GM21576 (cell line): ENCODE data around the gene NSG1.
A peak's percentile ranks its signal among the peaks of the same experiment; 100 is the strongest.

ENCODE experiments used
- ATAC-seq: cut with Tn5 transposase; IDR thresholded peaks from one replicate; pipeline ENCODE4 v1.9.1; 2021; ENCODE audit warnings: mild to moderate bottlenecking, moderate library complexity; ENCODE audit not compliant: unreplicated experiment

The NSG1 gene

GRCh38 chr4:4428966-4429875 is 42.3 kb downstream of the NSG1 start:
- no peak for ATAC-seq

GRCh38 chr4:4430492-4431195 is 43.7 kb downstream of the NSG1 start:
- ATAC-seq, result no peak

GRCh38 chr4:4432341-4433125 is 45.6 kb downstream of the NSG1 start:
- no peak for ATAC-seq

GRCh38 chr4:4433941-4434340 is 47.0 kb downstream of the NSG1 start:
- ATAC-seq, result no peak

DNA sequence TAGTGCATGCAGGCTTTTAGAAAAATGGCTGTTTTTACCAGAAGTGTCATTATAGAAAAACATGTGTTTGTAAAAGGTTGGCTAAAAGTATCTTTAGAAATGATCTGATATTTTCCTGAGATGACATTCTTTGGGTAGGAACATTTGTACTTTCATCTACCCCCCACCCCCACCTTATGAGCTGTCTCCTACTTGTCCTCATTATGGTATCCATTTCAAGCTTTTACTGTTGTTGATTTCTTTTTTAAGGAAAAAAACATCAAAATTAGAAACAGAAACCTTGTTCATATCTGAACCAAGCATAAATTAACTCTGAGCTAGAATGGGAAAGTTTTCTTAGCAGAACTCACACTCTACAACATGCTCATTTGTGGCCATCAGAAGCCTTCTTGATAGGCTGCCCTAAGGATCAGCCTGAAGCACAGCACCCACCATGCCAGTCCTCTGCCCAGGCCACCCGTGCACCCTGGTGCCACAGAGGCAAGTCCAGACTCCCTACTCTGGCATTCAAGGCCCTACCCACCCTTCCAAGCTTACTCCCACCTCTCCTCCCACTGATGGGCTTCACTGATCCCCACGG is 49.4 kb downstream of the NSG1 start:
- ATAC-seq, result no peak

- ATAC-seq, result no peak
Measured at GRCh38 chr4:4437798-4438470, 51.0 kb downstream of the NSG1 start.

DNA sequence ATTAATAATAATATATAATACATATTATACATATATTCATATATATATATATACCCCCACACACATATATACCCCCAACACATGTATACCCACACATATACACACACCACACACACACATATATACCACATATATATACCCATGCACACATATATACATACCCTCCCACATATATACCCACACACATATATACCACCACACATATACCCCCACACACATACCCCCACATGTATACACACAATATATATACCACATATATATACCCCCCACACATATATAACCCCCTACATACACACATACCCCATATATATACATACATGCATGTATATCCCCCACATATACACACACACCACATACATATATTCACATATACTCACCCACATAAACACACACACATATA is 52.0 kb downstream of the NSG1 start:
- no peak for ATAC-seq

- ATAC-seq, result no peak
Measured at GRCh38 chr4:4439782-4440181, 52.9 kb downstream of the NSG1 start.

DNA sequence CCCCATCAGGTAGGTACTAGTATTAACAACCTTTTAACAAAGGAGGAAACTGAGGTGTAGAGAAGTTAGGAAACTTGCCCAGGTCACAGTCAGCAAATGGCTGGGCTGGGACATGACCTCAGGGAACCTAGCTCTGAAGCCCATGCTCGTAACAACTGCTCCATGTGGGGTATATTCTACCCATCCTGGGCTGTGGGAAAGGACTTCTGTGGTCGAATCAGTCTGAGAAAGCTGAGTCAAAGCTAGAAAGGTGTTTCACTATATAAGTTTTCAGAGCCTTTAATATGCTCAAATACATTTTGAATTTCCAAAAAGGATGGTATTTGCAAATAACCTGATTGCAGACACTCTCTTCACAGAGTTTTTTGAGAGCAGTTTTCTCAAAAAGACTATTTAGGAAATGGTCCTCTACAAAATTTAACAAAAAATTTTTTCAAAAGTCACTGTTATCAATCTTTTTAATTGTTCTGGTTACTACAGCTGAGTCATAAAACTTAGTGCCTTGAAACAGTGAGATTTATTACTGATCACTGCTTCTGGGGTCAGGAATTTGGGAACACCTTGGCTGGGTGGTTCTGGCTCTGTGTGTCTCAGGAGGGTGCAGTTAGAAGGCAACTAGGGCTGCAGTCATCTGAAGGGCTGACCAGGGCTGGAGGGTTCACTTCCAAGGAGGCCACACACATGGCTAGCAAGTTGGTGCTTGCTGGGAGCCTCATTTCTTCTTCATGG is 53.6 kb downstream of the NSG1 start:
- no peak for ATAC-seq

DNA sequence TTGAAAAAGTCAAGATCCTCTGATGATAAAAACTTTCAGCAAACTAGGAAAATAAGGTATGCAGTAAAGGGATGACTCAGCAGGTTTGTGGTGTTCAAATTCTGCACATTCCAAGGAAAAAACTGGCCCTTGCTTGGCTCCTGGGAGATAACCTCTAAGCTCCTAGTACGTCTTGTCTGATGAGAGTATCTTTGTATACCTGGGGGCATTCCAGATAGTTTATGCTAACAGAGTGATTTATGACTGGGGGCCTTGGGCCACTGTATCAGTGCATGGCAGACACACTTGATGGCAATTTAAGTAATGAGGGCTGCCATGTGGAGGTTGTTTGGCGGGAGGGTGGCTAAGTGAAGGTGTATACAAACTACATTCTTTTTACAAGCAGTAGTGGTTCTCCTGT is 56.9 kb downstream of the NSG1 start:
- no peak for ATAC-seq

DNA sequence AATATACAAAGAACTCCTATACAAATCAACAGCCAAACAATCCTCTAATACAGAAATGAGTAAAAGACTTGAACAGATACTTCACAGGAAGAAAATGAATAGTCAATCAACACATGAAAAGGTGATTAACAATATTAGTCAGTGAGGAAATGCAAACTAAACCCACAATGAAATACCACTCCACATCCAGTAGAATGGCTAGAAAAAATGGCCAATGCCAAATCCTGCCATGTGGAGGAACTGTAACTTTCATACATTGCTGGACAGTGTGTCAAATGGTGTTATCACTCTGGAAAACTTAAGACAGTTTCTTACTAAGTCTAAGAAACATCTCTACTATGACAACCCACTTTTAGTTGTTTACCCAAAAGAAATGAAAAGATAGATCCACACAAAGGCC is 59.5 kb downstream of the NSG1 start:
- no peak for ATAC-seq

DNA sequence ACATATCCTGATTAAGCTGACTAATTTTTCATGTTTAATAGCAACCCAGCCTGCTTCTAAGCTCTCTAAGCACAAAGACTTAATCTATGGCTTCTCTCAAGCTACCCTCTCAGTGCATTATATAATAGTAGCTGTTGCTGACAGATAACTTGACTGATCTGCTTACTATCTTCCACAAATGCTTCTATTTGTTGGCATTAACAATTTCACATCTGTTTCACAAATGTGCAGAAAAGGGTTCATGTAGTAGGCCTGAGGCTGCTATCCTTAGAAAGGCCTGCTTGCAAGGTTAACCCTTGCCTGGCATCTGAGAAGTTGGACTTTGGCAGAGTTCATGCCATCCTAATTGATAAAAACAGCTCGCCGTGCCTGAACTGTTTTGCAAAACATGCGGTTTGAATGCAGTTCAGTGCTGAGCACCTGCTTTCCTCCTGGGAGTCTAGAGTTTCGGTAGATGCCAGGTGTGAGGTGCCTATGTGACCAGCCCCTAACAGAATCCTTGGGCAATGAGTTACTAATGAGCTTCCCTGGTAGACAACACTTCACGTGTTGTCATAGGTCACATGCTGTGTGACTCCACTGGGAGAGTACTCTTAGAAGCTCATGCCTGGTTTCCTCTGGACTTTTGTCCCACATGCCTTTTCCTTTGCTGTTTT is 68.4 kb downstream of the NSG1 start:
- peak; percentile 64 for ATAC-seq

- ATAC-seq, result no peak
Measured at GRCh38 chr4:4456351-4456750, 69.4 kb downstream of the NSG1 start.

DNA sequence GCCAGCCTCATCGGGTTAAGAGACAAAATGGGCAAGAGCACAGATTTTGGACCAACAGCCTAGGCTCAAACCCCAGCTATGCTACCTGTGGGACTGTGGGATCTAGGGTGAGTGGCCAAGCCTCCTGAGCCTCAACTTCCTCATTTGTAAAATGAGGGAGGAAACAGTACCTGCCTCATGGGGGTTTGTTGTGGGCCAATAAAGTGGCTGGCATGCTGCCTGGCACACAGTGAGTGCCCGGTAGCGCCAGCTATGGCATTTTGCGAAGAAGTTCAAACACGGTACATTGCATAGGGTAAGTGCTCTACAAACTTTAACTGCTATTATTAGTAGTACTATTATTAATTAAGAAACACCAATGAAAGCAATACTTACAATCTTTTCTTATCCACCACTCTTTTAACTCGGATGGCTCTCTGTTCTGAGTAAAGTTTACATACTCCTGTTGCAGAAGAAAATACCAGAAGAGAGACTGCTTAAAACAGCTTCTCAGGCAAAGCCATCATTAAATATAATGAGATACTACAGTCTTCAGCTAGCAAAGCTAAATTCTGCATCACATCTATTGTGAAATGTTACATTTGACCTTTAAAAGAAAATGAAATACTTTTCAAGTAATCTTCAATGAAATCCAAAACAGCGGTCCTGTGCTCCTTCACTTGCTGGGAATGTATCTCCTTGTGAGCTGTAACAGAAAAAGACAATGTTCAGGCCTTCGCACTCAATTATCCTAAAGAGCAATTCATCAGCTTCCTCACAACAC is 70.1 kb downstream of the NSG1 start:
- ATAC-seq, result no peak

DNA sequence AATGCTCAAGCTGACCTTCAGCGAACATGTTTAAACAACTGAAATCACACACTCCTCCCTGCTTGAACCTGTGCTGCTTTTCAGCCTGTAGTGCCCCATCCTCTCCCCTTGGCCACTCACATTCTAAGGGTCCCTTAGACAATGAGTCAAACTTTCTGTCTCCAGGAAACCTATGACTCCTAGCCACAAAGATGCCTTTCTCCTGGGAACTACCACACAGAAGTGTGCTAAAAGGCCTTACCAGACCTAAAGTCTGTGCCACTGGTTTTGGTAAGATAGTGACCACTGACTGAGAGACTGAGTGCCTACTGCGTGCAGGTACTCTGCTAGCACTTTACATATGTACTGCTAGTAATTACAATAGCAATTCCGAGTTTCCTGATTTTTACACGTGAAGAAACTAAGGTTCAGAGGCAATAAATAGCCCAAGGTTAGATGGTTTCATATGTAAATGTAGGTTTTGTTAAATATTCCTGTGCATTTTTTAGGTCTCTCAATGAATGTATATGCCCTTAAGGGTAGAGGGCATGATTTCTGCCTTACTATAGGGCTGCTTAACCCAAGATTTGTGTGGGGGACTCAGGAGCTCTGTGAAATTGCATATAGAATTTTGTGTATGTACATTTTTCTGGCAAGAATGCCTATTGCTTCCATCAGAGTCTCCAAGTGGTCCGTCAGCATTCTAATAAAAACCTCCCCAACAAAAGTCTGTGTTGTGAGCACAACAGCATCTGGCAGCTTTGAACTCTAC is 71.1 kb downstream of the NSG1 start:
- no peak for ATAC-seq

DNA sequence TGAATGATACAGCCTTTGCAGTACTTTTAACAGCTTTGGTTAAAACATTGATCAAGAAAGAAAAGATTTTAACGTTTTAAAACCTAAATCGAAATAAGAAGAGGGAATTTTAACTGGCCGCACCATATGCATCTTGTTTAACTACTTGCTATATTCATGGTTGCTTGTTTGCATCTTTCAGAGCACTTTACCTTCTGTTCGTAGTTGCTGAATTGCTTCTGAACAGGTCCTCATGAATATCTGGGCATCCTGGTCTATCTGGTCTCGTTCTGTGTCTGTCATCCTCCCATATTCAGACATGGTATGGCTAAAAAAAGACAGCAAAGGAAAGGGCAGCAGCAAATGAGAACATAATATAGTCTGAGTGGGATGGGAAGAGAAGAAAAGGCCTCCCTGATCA is 72.3 kb downstream of the NSG1 start:
- no peak for ATAC-seq

DNA sequence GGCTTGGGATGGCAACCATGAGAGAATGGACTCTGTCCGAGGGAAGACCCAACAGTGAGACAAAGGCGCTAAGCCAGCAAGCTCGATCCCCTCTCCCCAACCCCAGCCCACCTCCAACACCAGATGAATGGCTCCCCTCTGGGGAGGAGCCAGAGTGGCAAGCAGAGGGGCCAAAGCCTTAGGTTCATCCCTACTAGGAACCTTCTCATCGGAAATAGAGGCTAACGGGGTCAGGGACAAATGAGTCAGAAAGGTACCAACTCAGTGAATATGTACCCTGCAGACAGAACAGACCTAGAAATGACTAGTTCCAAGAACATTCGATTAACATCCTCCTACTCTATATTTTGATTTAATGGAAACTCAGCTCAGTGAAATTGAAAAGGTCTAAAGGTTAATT is 73.9 kb downstream of the NSG1 start:
- ATAC-seq, result no peak

- no peak for ATAC-seq
Measured at GRCh38 chr4:4461178-4461577, 74.3 kb downstream of the NSG1 start.
